HG03135 (cell line): Measurements from ENCODE around the gene CD4.

ENCODE experiments used
- ATAC-seq: cut with Tn5 transposase; IDR thresholded peaks from one replicate; pipeline ENCODE4 v1.9.1; 2021; ENCODE audit warnings: mild to moderate bottlenecking, moderate library complexity; ENCODE audit not compliant: unreplicated experiment

The CD4 gene

DNA sequence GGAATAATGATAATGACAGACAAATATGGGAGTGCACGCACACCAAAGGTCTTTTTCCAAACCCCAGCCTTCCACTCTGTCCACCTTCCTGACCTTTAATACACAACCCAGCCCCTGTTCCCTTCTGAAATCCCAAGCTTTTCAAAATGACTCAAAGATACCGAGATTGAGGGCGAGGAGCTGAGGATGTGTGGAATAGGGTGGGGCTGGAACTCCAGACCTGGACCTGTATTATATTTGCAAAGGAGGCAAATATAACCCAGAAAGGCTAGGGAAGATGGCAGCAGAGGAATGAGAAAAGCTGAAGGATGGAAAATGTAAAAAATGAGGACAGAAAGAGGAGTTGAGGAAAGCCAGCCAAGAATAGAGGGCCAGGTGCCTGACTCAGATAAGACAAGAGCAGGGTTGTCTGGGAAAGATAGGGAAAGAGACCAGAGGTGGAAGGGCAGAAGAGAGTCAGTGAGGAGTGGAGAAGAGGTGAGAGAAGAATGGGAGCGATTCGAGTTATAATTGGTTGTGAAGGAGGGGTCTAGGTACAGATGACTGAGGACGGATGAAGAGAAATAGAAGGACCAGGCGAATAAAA, 24.2 kb upstream of the CD4 start:
- ATAC-seq, result no peak

DNA sequence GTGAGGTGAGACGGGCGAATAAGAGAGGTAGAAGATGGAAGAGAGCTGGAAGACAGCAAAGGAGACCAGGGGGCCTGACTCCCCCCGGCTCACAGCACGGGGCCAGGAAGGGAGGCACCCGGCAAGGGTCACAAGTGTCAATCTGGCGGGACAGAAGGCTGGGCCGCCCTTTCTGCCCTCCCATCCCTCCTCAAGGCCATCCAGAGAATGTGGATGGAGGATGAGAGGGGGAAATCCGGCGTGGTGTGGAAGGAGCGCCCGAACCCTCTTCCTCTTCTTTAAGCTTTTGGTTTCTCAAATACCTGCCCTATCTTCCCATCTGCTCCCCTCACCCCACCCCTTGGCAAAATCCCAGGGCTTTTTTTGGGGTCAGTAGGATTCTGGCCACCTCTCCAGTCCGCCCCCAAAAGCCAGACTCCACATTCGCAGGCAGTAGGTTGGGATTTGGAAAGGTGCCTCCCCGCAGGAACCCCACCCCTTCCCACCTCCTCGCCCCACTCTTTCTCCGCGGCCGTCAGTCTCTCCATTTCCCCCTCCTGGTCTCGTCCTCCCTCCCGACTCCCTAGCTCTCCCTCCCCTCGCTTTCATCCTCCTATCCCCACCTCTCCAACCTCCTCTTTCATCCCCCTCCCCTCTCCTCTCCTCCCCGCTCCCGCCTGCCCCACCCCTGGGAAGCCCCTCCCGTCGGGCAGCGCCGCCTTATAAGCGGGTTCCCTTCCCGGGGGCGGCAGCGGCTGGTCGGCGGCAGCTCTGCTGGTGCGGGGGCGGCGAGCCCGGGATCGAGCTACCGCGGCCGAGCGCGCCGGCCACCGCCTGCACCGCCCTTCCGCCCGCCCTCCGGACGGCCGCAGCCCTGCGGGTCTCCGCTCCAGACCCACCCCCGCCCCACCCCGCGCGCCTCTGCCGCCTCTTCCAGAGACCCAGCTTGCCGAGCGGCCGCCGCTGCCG, 23.4 kb upstream of the CD4 start, which contains the start of gene PTMS:
TSS of gene PTMS (plus strand) at position 730 of the 948 bp plus-strand sequence. CDS start 343 bp downstream, outside the sequence.
- ATAC-seq, result peak; percentile 6

GRCh38 chr12:6766651-6767349, 22.5 kb upstream of the CD4 start:
- peak; percentile 48 for ATAC-seq

GRCh38 chr12:6767353-6768319, 21.7 kb upstream of the CD4 start:
- no peak for ATAC-seq

GRCh38 chr12:6768437-6768914, 20.9 kb upstream of the CD4 start:
- no peak for ATAC-seq

DNA sequence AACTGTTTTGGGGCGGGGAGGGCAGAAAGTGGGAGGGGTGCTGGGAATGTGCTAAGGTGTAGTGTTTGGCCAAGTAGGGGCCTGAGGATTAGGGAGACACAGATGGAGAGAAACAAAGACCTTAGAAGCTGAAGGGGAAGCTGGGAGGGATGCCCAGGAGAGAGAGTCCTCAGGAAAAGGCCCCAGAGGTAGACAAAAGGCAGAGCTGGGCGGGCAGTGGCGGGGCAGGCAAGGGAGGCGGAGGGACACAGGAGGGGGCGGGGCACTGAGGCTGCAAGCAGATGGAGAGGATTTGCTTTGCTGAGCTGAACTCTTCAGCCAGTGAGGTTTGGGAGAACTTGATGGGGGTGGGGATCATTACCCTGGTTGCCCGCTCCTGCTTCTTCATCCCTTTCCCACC, 20.3 kb upstream of the CD4 start:
- no peak for ATAC-seq

GRCh38 chr12:6769666-6770065, 19.7 kb upstream of the CD4 start:
- ATAC-seq, result no peak

- ATAC-seq, result no peak
Observed at GRCh38 chr12:6770094-6770493, 19.2 kb upstream of the CD4 start.

DNA sequence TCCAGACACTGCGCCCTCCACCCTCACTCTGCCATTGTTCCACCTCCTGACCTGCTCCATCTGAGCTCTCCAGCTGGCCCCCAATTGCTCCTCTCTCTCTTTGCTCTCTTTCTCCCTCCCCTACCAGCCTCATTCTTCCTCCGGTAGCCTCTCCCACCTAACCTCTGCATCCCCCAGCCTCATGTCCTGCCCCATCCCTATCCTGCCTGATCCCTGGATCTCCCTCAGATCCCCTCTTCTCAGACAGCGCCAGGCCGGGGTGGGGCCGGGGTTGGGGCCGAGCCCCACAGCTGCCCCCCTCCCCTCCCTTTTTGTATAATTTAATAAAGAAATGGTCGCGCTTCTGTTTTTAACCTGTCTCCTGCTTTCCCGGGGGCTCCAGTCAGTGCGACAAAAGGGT, 18.7 kb upstream of the CD4 start:
- ATAC-seq, result no peak

GRCh38 chr12:6771091-6771495, 18.2 kb upstream of the CD4 start:
- ATAC-seq, result no peak

DNA sequence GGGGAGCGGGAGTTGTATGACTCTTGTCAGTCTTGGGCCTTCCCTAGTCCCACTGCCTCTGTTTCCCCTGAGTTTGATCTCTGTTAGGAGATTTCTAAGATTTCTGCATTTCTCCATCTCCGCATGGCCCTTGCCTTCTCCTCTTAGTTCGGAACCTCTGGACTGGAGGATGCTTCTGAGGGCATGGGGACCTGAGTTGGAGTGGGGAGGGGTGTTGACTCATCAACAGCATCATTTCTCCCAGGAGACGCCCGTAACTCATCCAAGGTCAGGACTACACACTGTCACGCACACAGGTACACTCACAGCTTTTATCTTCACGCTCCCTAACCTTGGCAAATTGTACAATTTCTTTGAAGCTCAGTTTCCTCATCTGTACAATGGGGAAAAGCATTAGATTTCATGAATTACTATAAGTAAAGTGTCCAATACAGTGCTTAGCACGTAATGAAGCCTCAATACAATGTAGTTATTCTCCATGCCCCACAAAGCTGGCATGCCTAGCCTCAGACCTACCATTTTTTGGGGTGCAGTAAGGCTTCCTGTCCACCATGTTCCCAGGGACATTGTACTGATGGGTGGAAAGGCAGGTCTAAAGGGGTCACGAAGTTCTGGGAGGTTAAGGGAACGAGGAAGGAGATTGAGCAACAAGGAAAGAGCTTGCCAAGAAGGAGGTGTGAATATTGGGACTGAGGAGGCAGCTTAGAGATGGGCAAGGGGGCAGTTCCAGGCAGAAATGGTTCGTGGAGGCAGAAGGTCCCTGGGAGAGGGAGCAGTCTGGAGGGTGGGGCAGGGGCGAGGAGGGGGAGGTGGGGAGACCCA, 17.6 kb upstream of the CD4 start:
- ATAC-seq, result no peak

- no peak for ATAC-seq
Observed at GRCh38 chr12:6772331-6772695, 17.0 kb upstream of the CD4 start, which contains the start of gene LAG3. TSS of gene LAG3 (plus strand) at chr12:6772520. CDS start at chr12:6772853, 333 bp downstream.

GRCh38 chr12:6772726-6773589, 16.4 kb upstream of the CD4 start:
- ATAC-seq, result no peak

- ATAC-seq, result no peak
Observed at GRCh38 chr12:6773590-6774351, 15.6 kb upstream of the CD4 start.

- no peak for ATAC-seq
Observed at GRCh38 chr12:6774499-6775062, 14.7 kb upstream of the CD4 start.

DNA sequence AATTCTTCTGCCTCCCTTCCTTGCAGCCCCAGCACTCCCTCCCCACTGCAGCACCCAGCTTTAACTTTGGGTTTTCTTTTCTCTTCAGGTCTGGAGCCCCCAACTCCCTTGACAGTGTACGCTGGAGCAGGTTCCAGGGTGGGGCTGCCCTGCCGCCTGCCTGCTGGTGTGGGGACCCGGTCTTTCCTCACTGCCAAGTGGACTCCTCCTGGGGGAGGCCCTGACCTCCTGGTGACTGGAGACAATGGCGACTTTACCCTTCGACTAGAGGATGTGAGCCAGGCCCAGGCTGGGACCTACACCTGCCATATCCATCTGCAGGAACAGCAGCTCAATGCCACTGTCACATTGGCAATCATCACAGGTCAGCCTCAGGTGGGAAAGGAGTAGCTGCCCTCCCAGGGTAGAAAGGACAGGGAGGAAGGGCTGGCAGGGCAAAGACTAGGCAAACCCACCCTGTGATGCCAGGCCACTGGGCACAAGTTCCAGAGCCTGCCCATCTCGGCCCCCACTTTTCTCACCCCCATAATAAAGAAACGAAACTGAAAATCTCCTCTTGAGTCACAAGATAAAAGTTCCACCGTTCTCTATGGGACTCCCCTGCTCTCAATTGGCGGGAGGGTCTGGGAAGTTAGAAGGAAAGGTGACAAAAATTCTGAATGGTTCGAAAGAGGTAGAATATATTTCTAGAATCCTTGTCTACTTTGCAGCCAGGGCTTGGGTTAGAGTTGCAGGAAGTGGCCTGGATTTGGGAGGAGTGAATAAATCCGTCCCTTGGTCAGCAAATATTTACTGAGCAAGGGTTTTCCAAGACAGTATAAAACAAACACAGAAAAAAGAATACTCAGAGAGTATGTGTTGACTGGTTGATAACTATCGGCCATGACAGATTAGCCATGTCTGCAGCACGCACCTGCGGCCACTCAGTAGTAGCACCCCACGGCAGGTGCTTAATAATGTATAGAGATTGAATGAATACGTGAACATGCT, 13.8 kb upstream of the CD4 start:
- no peak for ATAC-seq
